SU-DHL-6 (cell line): ENCODE data around the gene MFAP3.

Experiments
- H2AFZ ChIP-seq: fragments of 200-600 bp; sonication (generic); 2 replicates; pipeline ENCODE4 v1.6.1; 2014; ENCODE audit warnings: low read depth, mild to moderate bottlenecking, moderate library complexity, mixed read lengths, antibody characterized with exemption, low read length; ENCODE audit not compliant: severe bottlenecking
- H3F3A ChIP-seq: fragments of 200-600 bp; shearing (Covaris generic); 2 replicates; pipeline ENCODE4 v1.6.0; 2016; ENCODE audit warnings: antibody characterized with exemption, mild to moderate bottlenecking; ENCODE audit not compliant: insufficient read depth
- H3K27ac ChIP-seq: fragments of 200-600 bp; sonication (generic); 2 replicates; pipeline ENCODE4 v1.5.1; 2016; ENCODE audit warnings: low read depth, mild to moderate bottlenecking, low read length, moderate library complexity, mixed read lengths
- H3K27me3 ChIP-seq: fragments of 200-600 bp; sonication (generic), shearing (Covaris generic); 2 replicates; pipeline ENCODE4 v1.6.0; 2014; ENCODE audit warnings: mild to moderate bottlenecking, low read length
- H3K36me3 ChIP-seq: fragments of 200-600 bp; sonication (generic); 2 replicates; pipeline ENCODE4 v1.6.1; 2014; ENCODE audit warnings: mild to moderate bottlenecking, low read length, mixed read lengths
- H3K4me2 ChIP-seq: fragments of 300-600, 200-600 bp; shearing (Covaris generic), sonication (generic); 2 replicates; pipeline ENCODE4 v1.6.0; 2014; ENCODE audit warnings: low read length, low read depth, mild to moderate bottlenecking; ENCODE audit not compliant: poor library complexity, severe bottlenecking
- H3K4me3 ChIP-seq: fragments of 200-600 bp; sonication (generic); 2 replicates; pipeline ENCODE4 v1.5.1; 2014; ENCODE audit warnings: antibody characterized with exemption, low read length, mild to moderate bottlenecking, mixed read lengths; ENCODE audit not compliant: insufficient read depth, poor library complexity, severe bottlenecking
- H3K79me2 ChIP-seq: fragments of 200-600 bp; sonication (generic); 2 replicates; pipeline ENCODE4 v1.6.1; 2014; ENCODE audit warnings: mild to moderate bottlenecking, low read length, moderate library complexity; ENCODE audit not compliant: insufficient read depth
- H3K9ac ChIP-seq: fragments of 200-600 bp; sonication (generic); 2 replicates; pipeline ENCODE4 v1.7.0; 2014; ENCODE audit warnings: mild to moderate bottlenecking, low read length
- H3K9me2 ChIP-seq: fragments of 200-600 bp; sonication (generic); replicated peaks from 2 replicates; pipeline ENCODE4 v1.6.1; 2014; ENCODE audit warnings: low read length; ENCODE audit not compliant: insufficient read depth
- H3K9me3 ChIP-seq: fragments of 200-600 bp; sonication (generic); 2 replicates; pipeline ENCODE4 v1.6.1; 2014; ENCODE audit warnings: low read length, mixed read lengths; ENCODE audit not compliant: insufficient read depth
- H4K20me1 ChIP-seq: fragments of 200-600 bp; sonication (generic); 2 replicates; pipeline ENCODE4 v1.6.1; 2014; ENCODE audit warnings: low read depth, mild to moderate bottlenecking, antibody characterized with exemption, low read length, moderate library complexity, mixed read lengths
- CTCF ChIP-seq: fragments of 200-600 bp; sonication (generic); IDR thresholded peaks from one replicate; pipeline ENCODE4 v1.5.1; 2017; ENCODE audit warnings: antibody characterized with exemption, mild to moderate bottlenecking, low read length, moderate library complexity; ENCODE audit not compliant: insufficient read depth, poor library complexity, severe bottlenecking
- EZH2phosphoT487 ChIP-seq: fragments of 200-600 bp; sonication (generic), shearing (Covaris generic); conservative IDR thresholded peaks from 2 replicates; pipeline ENCODE4 v1.6.1; 2018; ENCODE audit warnings: mild to moderate bottlenecking, antibody characterized with exemption, low read length, moderate library complexity, mixed read lengths

The MFAP3 gene

GRCh38 chr5:154047324-154047723, 8.6 kb downstream of the MFAP3 start:
- Histone ChIP-seq H3K36me3 (no peaks in the 10 kb centered on the region), H4K20me1 (no peaks in the 10 kb centered on the region), H3F3A (no peaks in the 10 kb centered on the region), H3K4me2 (no peak overlapping the region), H3K4me3 (no peak overlapping the region), H3K79me2 (peaks cover 26% of the 10 kb centered on the region; the same call in 1 of the 2 replicates), H3K27me3 (no peaks in the 10 kb centered on the region), H3K9me3 (no peaks in the 10 kb centered on the region), H3K9me2 (no peaks in the 10 kb centered on the region), H3K27ac (no peak overlapping the region), H2AFZ (no peak overlapping the region), H3K9ac (no peak overlapping the region)
- no peak for TF ChIP-seq EZH2phosphoT487
- TF ChIP-seq CTCF, result no peak

GRCh38 chr5:154049636-154050035, 10.9 kb downstream of the MFAP3 start:
- Histone ChIP-seq H3K36me3 (peaks cover 6% of the 10 kb centered on the region; the same call in 1 of the 2 replicates), H3K9me2 (no peaks in the 10 kb centered on the region), H3K79me2 (0 out of 2 replicates have a peak, but pooled peaks cover 12% of the 10 kb centered on the region), H3K9me3 (no peaks in the 10 kb centered on the region), H3F3A (no peaks in the 10 kb centered on the region), H4K20me1 (0 out of 2 replicates have a peak, but pooled peaks cover 4% of the 10 kb centered on the region), H2AFZ (no peak overlapping the region), H3K27ac (no peak overlapping the region), H3K4me3 (no peak overlapping the region), H3K4me2 (no peak overlapping the region), H3K9ac (no peak overlapping the region), H3K27me3 (no peaks in the 10 kb centered on the region)
- no peak for TF ChIP-seq CTCF
- no peak for TF ChIP-seq EZH2phosphoT487

- H3K9me2 ChIP-seq, result no peaks in the 10 kb centered on the region
- no peak for TF ChIP-seq EZH2phosphoT487
- TF ChIP-seq CTCF, result no peak
- peaks cover 9% of the 10 kb centered on the region; the same call in 1 of the 2 replicates for H3K36me3 ChIP-seq
- H3K9me3 ChIP-seq, result no peaks in the 10 kb centered on the region
- no peaks in the 10 kb centered on the region for H3F3A ChIP-seq
- peaks cover 15% of the 10 kb centered on the region; the same call in 1 of the 2 replicates for H4K20me1 ChIP-seq
- no peak overlapping the region for H2AFZ ChIP-seq
- no peaks in the 10 kb centered on the region for H3K79me2 ChIP-seq
- no peak overlapping the region for H3K4me2 ChIP-seq
- H3K27ac ChIP-seq, result no peak overlapping the region
- no peak overlapping the region for H3K4me3 ChIP-seq
- H3K27me3 ChIP-seq, result no peaks in the 10 kb centered on the region
- no peak overlapping the region for H3K9ac ChIP-seq
These were observed 14.7 kb downstream of the MFAP3 start for GRCh38 chr5:154053468-154053867.
